Caco-2 (cell line): ENCODE data around the gene CCDC174. TPM values are rescaled to one million over a fixed set of nuclear protein-coding genes. Genes with fewer than 3 reads are reported as not detected.

Experiments used
- BruUV-seq: library from RNA; stranded (reverse); fragments of 400-500 nt; replicated peaks from 2 replicates; lab custom pipeline; 2021; lab: Mats Ljungman, UMichigan
- CTCF ChIA-PET: fragments of 300-600 bp; sonication (Branson Sonifier 250); formaldehyde crosslinking; loops from one replicate; lab custom pipeline; 2022; ENCODE audit warnings: antibody characterized with exemption; lab: Charles Lee
- POLR2A ChIA-PET: fragments of 300-600 bp; sonication (Branson Sonifier 250); formaldehyde crosslinking; loops from one replicate; lab custom pipeline; 2022; ENCODE audit warnings: antibody characterized with exemption; lab: Charles Lee
- DNase-seq, 2 experiments: peaks; one replicate each; pipeline versions ENCODE4 v3.0.0 to v3.0.0-alpha.2; 2020 to 2022
- H3K27me3 ChIP-seq: replicated peaks from 2 replicates; pipeline ENCODE4 v1.6.0; 2011; ENCODE audit warnings: low read length; ENCODE audit not compliant: control insufficient read depth, insufficient read depth
- H3K36me3 ChIP-seq: 2 replicates; pipeline ENCODE4 v1.5.1; 2011; ENCODE audit warnings: low read length; ENCODE audit not compliant: control insufficient read depth, insufficient read depth
- H3K4me1 ChIP-seq: fragments of 250-450 bp; sonication (Bioruptor Pico); 2 replicates; pipeline ENCODE4 v1.5.1; 2020; ENCODE audit warnings: mild to moderate bottlenecking
- H3K4me3 ChIP-seq: 2 replicates; pipeline ENCODE4 v1.5.1; 2011; ENCODE audit warnings: low read depth, mild to moderate bottlenecking, control low read depth, low read length
- H3K9me3 ChIP-seq: fragments of 250-450 bp; sonication (Bioruptor Pico); 2 replicates; pipeline ENCODE4 v1.5.1; 2020; ENCODE audit warnings: mild to moderate bottlenecking, moderate library complexity
- H3K27ac Mint-ChIP-seq: one replicate; pipeline ENCODE4 v1.8.0; 2022; ENCODE audit warnings: mixed read lengths; ENCODE audit not compliant: unreplicated experiment
- H3K27me3 Mint-ChIP-seq: one replicate; pipeline ENCODE4 v1.8.0; 2022; ENCODE audit warnings: mixed read lengths; ENCODE audit not compliant: insufficient read depth, unreplicated experiment
- H3K36me3 Mint-ChIP-seq: one replicate; pipeline ENCODE4 v1.8.0; 2022; ENCODE audit warnings: mild to moderate bottlenecking, mixed read lengths; ENCODE audit not compliant: insufficient read depth, unreplicated experiment
- H3K4me1 Mint-ChIP-seq: one replicate; pipeline ENCODE4 v1.8.0; 2022; ENCODE audit warnings: low read depth, mixed read lengths; ENCODE audit not compliant: unreplicated experiment
- H3K4me3 Mint-ChIP-seq: one replicate; pipeline ENCODE4 v1.8.0; 2022; ENCODE audit warnings: mild to moderate bottlenecking, moderate library complexity, mixed read lengths; ENCODE audit not compliant: unreplicated experiment
- H3K9me3 Mint-ChIP-seq: one replicate; pipeline ENCODE4 v1.8.0; 2022; ENCODE audit warnings: mixed read lengths; ENCODE audit not compliant: unreplicated experiment
- intact Hi-C: fragments of 100-400 bp; cut with micrococcal nuclease; formaldehyde crosslinking; loops from one replicate; pipeline ENCODE4 v1.10.0; 2022; ENCODE audit not compliant: unreplicated experiment
- total RNA-seq: library from RNA; stranded (reverse); gene quantifications from 2 replicates; pipeline ENCODE4 v1.2.3, GENCODE V29; 2022
- TF ChIP-seq, protein P1 (sequence below), 2 experiments: fragments of 200-600 bp in 1 of 2; IDR thresholded peaks; 1 replicate in 1 of 2; 2 replicates in 1 of 2; pipeline versions ENCODE4 v1.5.1 to v1.8.0; 2011 to 2022; ENCODE audit warnings: antibody characterized with exemption in 1 of 2, control low read depth in 1 of 2, inconsistent platforms in 1 of 2, low read depth in 1 of 2, low read length in 1 of 2, mild to moderate bottlenecking in 1 of 2, moderate library complexity in 1 of 2; ENCODE audit not compliant: insufficient read depth in 1 of 2, severe bottlenecking in 1 of 2, unreplicated experiment in 1 of 2

The CCDC174 gene
- total RNA-seq, 1 experiment from 2014 or later: 22.4 TPM

DNA sequence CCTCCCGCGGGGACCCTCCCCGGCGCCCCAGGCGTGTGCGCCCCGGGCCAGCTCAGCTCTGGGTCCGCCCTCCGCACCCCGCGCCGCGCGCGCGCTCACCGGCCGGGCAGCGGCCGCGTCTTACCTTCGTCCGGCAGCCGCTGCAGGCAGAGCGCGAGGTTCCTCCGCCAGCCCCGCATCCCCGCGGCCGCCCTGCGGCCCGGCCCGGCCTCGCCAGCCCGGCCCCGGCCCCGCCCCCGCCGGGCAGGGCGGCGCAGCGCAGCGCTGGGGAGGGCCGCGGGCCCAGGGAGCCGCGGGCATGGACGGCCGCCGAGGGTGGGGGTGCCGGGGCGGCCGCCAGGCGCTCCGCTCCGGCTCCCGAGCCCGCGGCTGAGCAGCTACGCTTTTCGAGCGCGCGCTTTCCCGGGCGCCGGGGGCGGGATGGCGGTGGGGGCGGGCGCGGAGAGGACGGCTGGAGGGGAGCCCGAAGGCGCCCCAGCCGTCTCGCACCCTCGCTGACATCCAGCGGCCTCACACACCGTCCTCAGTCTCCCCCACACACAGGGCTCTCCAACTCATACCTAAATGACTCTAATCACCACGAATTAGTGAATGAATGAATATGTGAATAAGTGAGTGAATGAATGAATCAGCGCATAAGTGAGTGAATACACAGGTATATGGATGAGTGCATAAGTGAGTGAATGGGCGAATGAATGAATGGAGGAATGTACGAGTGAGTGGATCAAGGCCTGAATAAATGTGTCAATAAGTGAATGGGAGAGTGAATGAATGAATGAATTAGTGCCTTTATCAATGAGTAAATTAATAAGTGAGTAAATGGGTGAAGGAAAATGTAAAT lies 48.5 kb upstream of the CCDC174 start:
- Mint-ChIP-seq H3K4me1 (peaks cover 22% of the 10 kb centered on the region), H3K36me3 (no peaks in the 10 kb centered on the region), H3K4me3 (peak overlapping the region; percentile 47), H3K27ac (no peak overlapping the region), H3K27me3 (peaks cover 8% of the 10 kb centered on the region), H3K9me3 (no peaks in the 10 kb centered on the region)
- CTCF ChIA-PET: interaction anchor here (0.6 kb wide), 2 partner anchors 39 to 100 kb away, joined by 3 read pairs; no protein-coding TSS in a partner anchor
- no TSS peak for BruUV-seq
- Histone ChIP-seq H3K4me3 (peak overlapping the region; percentile 55), H3K27me3 (no peaks in the 10 kb centered on the region), H3K9me3 (no peaks in the 10 kb centered on the region), H3K4me1 (peaks cover 13% of the 10 kb centered on the region), H3K36me3 (no peaks in the 10 kb centered on the region)
- TF ChIP-seq, protein P1, sequence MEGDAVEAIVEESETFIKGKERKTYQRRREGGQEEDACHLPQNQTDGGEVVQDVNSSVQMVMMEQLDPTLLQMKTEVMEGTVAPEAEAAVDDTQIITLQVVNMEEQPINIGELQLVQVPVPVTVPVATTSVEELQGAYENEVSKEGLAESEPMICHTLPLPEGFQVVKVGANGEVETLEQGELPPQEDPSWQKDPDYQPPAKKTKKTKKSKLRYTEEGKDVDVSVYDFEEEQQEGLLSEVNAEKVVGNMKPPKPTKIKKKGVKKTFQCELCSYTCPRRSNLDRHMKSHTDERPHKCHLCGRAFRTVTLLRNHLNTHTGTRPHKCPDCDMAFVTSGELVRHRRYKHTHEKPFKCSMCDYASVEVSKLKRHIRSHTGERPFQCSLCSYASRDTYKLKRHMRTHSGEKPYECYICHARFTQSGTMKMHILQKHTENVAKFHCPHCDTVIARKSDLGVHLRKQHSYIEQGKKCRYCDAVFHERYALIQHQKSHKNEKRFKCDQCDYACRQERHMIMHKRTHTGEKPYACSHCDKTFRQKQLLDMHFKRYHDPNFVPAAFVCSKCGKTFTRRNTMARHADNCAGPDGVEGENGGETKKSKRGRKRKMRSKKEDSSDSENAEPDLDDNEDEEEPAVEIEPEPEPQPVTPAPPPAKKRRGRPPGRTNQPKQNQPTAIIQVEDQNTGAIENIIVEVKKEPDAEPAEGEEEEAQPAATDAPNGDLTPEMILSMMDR (IDR thresholded peaks at IDR 0.05; ENCODE audit: insufficient read depth in 1 of 2, low read depth in 1 of 2, low read length in 1 of 2, severe bottlenecking in 1 of 2, unreplicated experiment in 1 of 2): no peak
- POLR2A ChIA-PET: no interaction called here
- intact Hi-C loops: loop anchor here (1.0 kb wide), 1 partner anchor 94 kb away; no protein-coding TSS in a partner anchor
- DNase-seq: peak in 1 of 2 experiments; percentile 59

DNA sequence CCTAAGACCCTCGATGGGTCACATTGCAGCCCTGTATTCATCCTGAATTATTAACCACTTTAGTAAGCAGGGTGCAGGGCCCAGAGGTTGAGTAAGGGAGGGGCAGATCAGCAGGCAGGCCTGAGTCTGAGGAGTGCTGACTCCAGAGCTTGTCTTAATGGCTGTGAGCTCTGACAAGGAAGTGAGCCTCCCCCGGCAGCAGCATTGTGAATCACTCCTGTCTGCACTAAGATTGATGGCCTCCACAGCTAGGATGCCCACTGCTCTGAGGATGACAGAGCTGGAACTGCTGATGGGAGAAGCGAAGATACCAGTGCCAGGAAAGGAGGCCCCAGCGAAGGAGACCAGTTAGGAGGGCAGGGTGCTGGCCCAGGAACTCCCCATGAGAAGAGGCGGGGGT lies 46.5 kb upstream of the CCDC174 start:
- H3K4me3 Mint-ChIP-seq: no peak overlapping the region
- BruUV-seq: no TSS peak
- no peak overlapping the region for H3K4me3 ChIP-seq
- ChIA-PET CTCF (interaction anchor here (0.6 kb wide), 1 partner anchor 27 kb away, joined by 5 read pairs; no protein-coding TSS in a partner anchor), POLR2A (interaction anchor here (1.1 kb wide), 1 partner anchor 46 kb away, joined by 5 read pairs; the partner anchor contains the start of gene CCDC174)
- H3K27me3 ChIP-seq: no peaks in the 10 kb centered on the region
- intact Hi-C loops: no loop called here
- no peaks in the 10 kb centered on the region for H3K9me3 ChIP-seq
- peaks cover 5% of the 10 kb centered on the region for H3K27me3 Mint-ChIP-seq
- peaks cover 13% of the 10 kb centered on the region for H3K4me1 ChIP-seq
- H3K27ac Mint-ChIP-seq: peak overlapping the region; percentile 60
- TF ChIP-seq, protein P1 (IDR thresholded peaks at IDR 0.05; ENCODE audit: insufficient read depth in 1 of 2, low read depth in 1 of 2, low read length in 1 of 2, severe bottlenecking in 1 of 2, unreplicated experiment in 1 of 2): no peak
- no peaks in the 10 kb centered on the region for H3K9me3 Mint-ChIP-seq
- no peak for DNase-seq
- H3K36me3 ChIP-seq: no peaks in the 10 kb centered on the region
- H3K4me1 Mint-ChIP-seq: peaks cover 22% of the 10 kb centered on the region
- H3K36me3 Mint-ChIP-seq: no peaks in the 10 kb centered on the region

DNA sequence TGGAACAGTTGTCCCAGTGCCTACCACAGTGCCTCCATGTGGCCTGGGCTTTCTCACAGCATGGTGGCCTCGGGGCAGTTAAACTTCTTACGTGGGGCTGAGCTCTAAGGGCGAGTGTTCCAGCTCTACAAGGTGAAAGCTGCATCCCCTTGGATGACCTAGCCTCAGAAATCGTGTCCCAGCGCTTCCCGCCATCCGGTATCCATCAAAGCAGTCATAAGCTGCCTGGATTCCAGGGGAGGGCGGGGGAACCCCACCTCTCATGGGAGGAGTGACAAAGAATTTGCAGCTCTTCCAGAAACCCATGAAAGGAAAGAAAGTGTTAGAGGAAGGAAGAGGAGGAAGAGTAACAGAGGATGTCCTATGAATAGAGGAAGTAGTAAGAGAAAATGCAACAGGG lies 45.8 kb upstream of the CCDC174 start:
- H3K36me3 ChIP-seq: no peaks in the 10 kb centered on the region
- BruUV-seq: no TSS peak
- peak; percentile 25 to 60 for DNase-seq
- ChIA-PET POLR2A (interaction anchor here (1.1 kb wide), 1 partner anchor 46 kb away, joined by 5 read pairs; the partner anchor contains the start of gene CCDC174), CTCF (no interaction called here)
- no peak overlapping the region for H3K4me3 ChIP-seq
- TF ChIP-seq, protein P1 (IDR thresholded peaks at IDR 0.05; ENCODE audit: insufficient read depth in 1 of 2, low read depth in 1 of 2, low read length in 1 of 2, severe bottlenecking in 1 of 2, unreplicated experiment in 1 of 2): no peak
- Mint-ChIP-seq H3K4me1 (peaks cover 22% of the 10 kb centered on the region), H3K9me3 (no peaks in the 10 kb centered on the region), H3K27me3 (peaks cover 7% of the 10 kb centered on the region), H3K27ac (no peak overlapping the region), H3K4me3 (no peak overlapping the region), H3K36me3 (no peaks in the 10 kb centered on the region)
- peaks cover 13% of the 10 kb centered on the region for H3K4me1 ChIP-seq
- no peaks in the 10 kb centered on the region for H3K9me3 ChIP-seq
- intact Hi-C loops: no loop called here
- H3K27me3 ChIP-seq: no peaks in the 10 kb centered on the region
